HEK293T (cell line): ENCODE results near the gene OBI1.

ENCODE experiments used
- ARNT ChIP-seq: fragments of 450-650 bp; IDR thresholded peaks from 2 replicates; pipeline ENCODE4 v1.6.1; 2017; ENCODE audit warnings: mild to moderate bottlenecking
- BHLHE40 ChIP-seq: fragments of 450-650 bp; IDR thresholded peaks from 2 replicates; pipeline ENCODE4 v1.6.1; 2016; ENCODE audit warnings: mild to moderate bottlenecking, moderate library complexity, borderline replicate concordance
- FOXA1 ChIP-seq: fragments of 450-650 bp; IDR thresholded peaks from 2 replicates; pipeline ENCODE4 v1.6.1; 2016; ENCODE audit warnings: mild to moderate bottlenecking
- FOXK2 ChIP-seq: fragments of 450-650 bp; IDR thresholded peaks from 2 replicates; pipeline ENCODE4 v1.6.1; 2016; ENCODE audit warnings: mild to moderate bottlenecking
- HDGF ChIP-seq: fragments of 450-650 bp; IDR thresholded peaks from 2 replicates; pipeline ENCODE4 v1.6.1; 2017; ENCODE audit warnings: antibody characterized with exemption, borderline replicate concordance
- L3MBTL2 ChIP-seq: fragments of 450-650 bp; conservative IDR thresholded peaks from 2 replicates; pipeline ENCODE4 v1.6.1; 2016; ENCODE audit warnings: mild to moderate bottlenecking
- LEF1 ChIP-seq: fragments of 450-650 bp; IDR thresholded peaks from 2 replicates; pipeline ENCODE4 v1.6.1; 2017; ENCODE audit warnings: mild to moderate bottlenecking, borderline replicate concordance
- NFRKB ChIP-seq: fragments of 450-650 bp; IDR thresholded peaks from 2 replicates; pipeline ENCODE4 v1.6.1; 2016; ENCODE audit warnings: mild to moderate bottlenecking, moderate library complexity
- PKNOX1 ChIP-seq: fragments of 450-650 bp; IDR thresholded peaks from 2 replicates; pipeline ENCODE4 v1.6.1; 2016
- SP1 ChIP-seq: fragments of 450-650 bp; IDR thresholded peaks from 2 replicates; pipeline ENCODE4 v1.6.1; 2017
- SUZ12 ChIP-seq: fragments of 450-650 bp; IDR thresholded peaks from 2 replicates; pipeline ENCODE4 v1.6.1; 2016; ENCODE audit warnings: mild to moderate bottlenecking
- ZNF384 ChIP-seq: fragments of 450-650 bp; IDR thresholded peaks from 2 replicates; pipeline ENCODE4 v1.6.1; 2016

GRCh38 chr13:78675112-78675511, 16.2 kb upstream of the OBI1 start:
- TF ChIP-seq ZNF384 (no peak), L3MBTL2 (no peak), FOXA1 (no peak), SP1 (no peak), ARNT (no peak), PKNOX1 (no peak), HDGF (no peak), FOXK2 (no peak), NFRKB (no peak), LEF1 (no peak), BHLHE40 (no peak), SUZ12 (no peak)
